Measurements from ENCODE around the gene DAAM2. TPM values are rescaled to one million over a fixed set of nuclear protein-coding genes. Genes with fewer than 3 reads are reported as not detected.
A peak's percentile ranks its signal among the peaks of the same experiment; 100 is the strongest.

DAAM2 gene
- total RNA-seq (0.18 and 0.42 TPM in 2 replicates), polyA plus RNA-seq (0.44 and 0.46 TPM in 2 replicates), polyA minus RNA-seq (0.58 and 0.59 TPM in 2 replicates), Bru-seq, nascent RNA (percentile 8 among the genes with signal in this experiment), BruChase-seq, experiment 1, labeled RNA remaining after a 6-hour chase (percentile 13 among the genes with signal in this experiment), BruChase-seq, experiment 2, labeled RNA remaining after a 2-hour chase (percentile 8 among the genes with signal in this experiment)
- 0.36 and 0.45 TPM in 2 replicates for polyA plus RNA-seq (2011; cell fraction: cytosol; rRNA removed)
- 0.65 and 0.92 TPM in 2 replicates for polyA plus RNA-seq (2011; cell fraction: nucleus; rRNA removed)
- 0.23 and 0.45 TPM in 2 replicates for polyA plus RNA-seq (2012)
- polyA minus RNA-seq (2011; cell fraction: cytosol; rRNA and poly(A)+ RNA removed) = not detected
- 0.77 and 0.82 TPM in 2 replicates for polyA minus RNA-seq (2011; cell fraction: nucleus; rRNA and poly(A)+ RNA removed)
- long read RNA-seq = 0 reads

GRCh38 chr6:39791850-39792539, at the start of gene DAAM2:
Gene DAAM2 (plus strand): TSS chr6:39792376. CDS start chr6:39856303, 63,927 bp downstream.
- Histone ChIP-seq H3K9me1 (replicated peaks; ENCODE audit: control insufficient read depth, extremely low read depth, insufficient read depth, low read length) (no peaks in the 10 kb centered on the region), H2AFZ (ENCODE audit: low read depth, low read length) (peak within 1 kb of the TSS; percentile 24), H3K9ac (replicated peaks; ENCODE audit: extremely low read depth, insufficient read depth, low read length) (no peak within 1 kb of the TSS), H3K27me3 (ENCODE audit: control insufficient read depth in 2 of 2, insufficient read depth in 2 of 2, low read length in 2 of 2) (peaks cover 10 to 24% of the 10 kb centered on the region in 2 experiments), H3K4me2 (ENCODE audit: insufficient read depth, low read length) (no peak within 1 kb of the TSS), H3K27ac (ENCODE audit: insufficient read depth, low read depth, low read length) (no peak within 1 kb of the TSS), H3K79me2 (ENCODE audit: control insufficient read depth, insufficient read depth, low read length) (no peaks in the 10 kb centered on the region), H3K9me3 (replicated peaks; ENCODE audit: control insufficient read depth, insufficient read depth, low read length) (no peaks in the 10 kb centered on the region), H4K20me1 (replicated peaks; ENCODE audit: control insufficient read depth, extremely low read depth, insufficient read depth, low read length) (no peaks in the 10 kb centered on the region), H3K4me1 (ENCODE audit: control insufficient read depth, extremely low read depth, insufficient read depth, low read length) (no peaks in the 10 kb centered on the region), H3K36me3 (ENCODE audit: control insufficient read depth in 2 of 2, extremely low read depth in 1 of 2, insufficient read depth in 2 of 2, low read length in 2 of 2) (no peaks in the 10 kb centered on the region), H3K4me3 (replicated peaks in 1 of 3; ENCODE audit: insufficient read depth in 1 of 3, low read depth in 1 of 3, low read length in 3 of 3) (peak within 1 kb of the TSS in 1 of 3 experiments; percentile 18)
- ChIA-PET CTCF (no interaction called here), POLR2A (no interaction called here)
- dilution Hi-C loops (cut with MboI; ENCODE audit: extremely low pct_ligation_motif_present, low sequenced_read_pairs) (no loop called here), intact Hi-C loops (cut with micrococcal nuclease) (loop anchor here (5.0 kb wide), 1 partner anchor 100 kb away; no protein-coding TSS in a partner anchor)
- FAIRE-seq = no peak
- DNase-seq (ENCODE audit: low read depth, low spot score) = peak; percentile 22
- TF ChIP-seq JUN (IDR thresholded peaks at IDR 0.05; ENCODE audit: borderline replicate concordance, insufficient read depth, insufficient read length, low read depth) = no peak
- TF ChIP-seq GATA2 (IDR thresholded peaks at IDR 0.05; ENCODE audit: insufficient read depth, insufficient read length, low read depth, low read length) = no peak
- no peak for TF ChIP-seq CTCF (IDR thresholded peaks at IDR 0.05; ENCODE audit: extremely low read depth in 1 of 2, insufficient read depth in 1 of 2, low read depth in 1 of 2, low read length in 2 of 2)
- no peak for TF ChIP-seq POLR2A (IDR thresholded peaks at IDR 0.05; ENCODE audit: low read depth, low read length)
- TF ChIP-seq FOS (IDR thresholded peaks at IDR 0.05; ENCODE audit: borderline replicate concordance, insufficient read depth, low read length) = no peak
- no peak for TF ChIP-seq POLR2AphosphoS5 (IDR thresholded peaks at IDR 0.05; ENCODE audit: insufficient read depth, low read depth, low read length)
- no peak for TF ChIP-seq EZH2 (IDR thresholded peaks at IDR 0.05; ENCODE audit: borderline replicate concordance, low read depth, low read length, severe bottlenecking)
- TF ChIP-seq MYC (IDR thresholded peaks at IDR 0.05; ENCODE audit: low read depth, low read length) = no peak
- no peak for TF ChIP-seq MAX (IDR thresholded peaks at IDR 0.05; ENCODE audit: insufficient read depth, insufficient read length)
- BruUV-seq (replicated peaks) = no TSS peak
